HEK293 (cell line): ENCODE data around the gene ZSCAN32.

Source experiments
- CTCF ChIA-PET: fragments of 350-600 bp; formaldehyde crosslinking; extraction: SDS; loops from one replicate; lab custom pipeline; 2021; ENCODE audit warnings: antibody characterized with exemption; lab: Yijun Ruan, JAX
- POLR2A ChIA-PET: fragments of 300-600 bp; formaldehyde crosslinking; extraction: SDS; loops from one replicate; lab custom pipeline; 2020; ENCODE audit warnings: antibody characterized with exemption, inconsistent platforms; lab: Yijun Ruan, JAX
- H3K27ac ChIP-seq: fragments of 200-500 bp; sonication (Bioruptor generic); 2 replicates; pipeline ENCODE4 v1.5.1; 2014; ENCODE audit warnings: low read depth, low read length, control low read depth, inconsistent platforms; ENCODE audit errors: extremely low read depth
- H3K36me3 ChIP-seq, 2 experiments: fragments of 200-500 bp in 1 of 2; sonication (Bioruptor generic) in 1 of 2; 1 replicate in 1 of 2; 2 replicates in 1 of 2; pipeline ENCODE4 v1.5.1; 2014 to 2017; ENCODE audit warnings: inconsistent platforms in 2 of 2, low read length in 2 of 2; ENCODE audit not compliant: control insufficient read depth in 2 of 2, insufficient read depth in 1 of 2
- H3K4me1 ChIP-seq: fragments of 200-500 bp; sonication (Bioruptor generic); 2 replicates; pipeline ENCODE4 v1.5.1; 2014; ENCODE audit warnings: mild to moderate bottlenecking, low read length, inconsistent platforms; ENCODE audit not compliant: control insufficient read depth, insufficient read depth
- H3K4me3 ChIP-seq: 2 replicates; pipeline ENCODE4 v1.5.1; 2011; ENCODE audit warnings: low read depth, mild to moderate bottlenecking, control low read depth, low read length, moderate library complexity
- H3K9me3 ChIP-seq: fragments of 200-500 bp; sonication (Bioruptor generic); 2 replicates; pipeline ENCODE4 v1.5.1; 2014; ENCODE audit warnings: low read depth, low read length, inconsistent platforms; ENCODE audit not compliant: control insufficient read depth, insufficient read depth
- SETDB1 ChIP-seq: IDR thresholded peaks from one replicate; pipeline ENCODE4 v1.6.1; 2017; ENCODE audit warnings: mild to moderate bottlenecking, low read length, moderate library complexity, mixed read lengths; ENCODE audit not compliant: insufficient read length
- SP7 ChIP-seq: fragments of 450-650 bp; formaldehyde crosslinking; IDR thresholded peaks from 2 replicates; pipeline ENCODE4 v1.5.1; 2016; ENCODE audit warnings: missing biosample characterization, missing genetic modification characterization
- YY2 ChIP-seq: fragments of 450-650 bp; formaldehyde crosslinking; IDR thresholded peaks from 2 replicates; pipeline ENCODE4 v1.5.1; 2016; ENCODE audit warnings: missing biosample characterization, missing genetic modification characterization
- ZNF266 ChIP-seq: fragments of 450-650 bp; formaldehyde crosslinking; IDR thresholded peaks from 2 replicates; pipeline ENCODE4 v1.5.1; 2016; ENCODE audit warnings: missing biosample characterization, missing genetic modification characterization, low read depth
- ZNF324 ChIP-seq: fragments of 450-650 bp; formaldehyde crosslinking; IDR thresholded peaks from 2 replicates; pipeline ENCODE4 v1.5.1; 2016; ENCODE audit warnings: missing biosample characterization, missing genetic modification characterization
- ZNF350 ChIP-seq: fragments of 450-650 bp; formaldehyde crosslinking; IDR thresholded peaks from 2 replicates; pipeline ENCODE4 v1.5.0; 2017; ENCODE audit warnings: missing biosample characterization, mild to moderate bottlenecking, missing genetic modification characterization
- ZNF529 ChIP-seq: fragments of 450-650 bp; formaldehyde crosslinking; IDR thresholded peaks from 2 replicates; pipeline ENCODE4 v1.5.1; 2017; ENCODE audit warnings: missing genetic modification characterization, missing biosample characterization; ENCODE audit not compliant: insufficient replicate concordance
- ZNF670 ChIP-seq: fragments of 450-650 bp; formaldehyde crosslinking; IDR thresholded peaks from 2 replicates; pipeline ENCODE4 v1.5.1; 2016; ENCODE audit warnings: missing biosample characterization, missing genetic modification characterization, low read depth
- ZNF76 ChIP-seq: fragments of 450-650 bp; formaldehyde crosslinking; IDR thresholded peaks from 2 replicates; pipeline ENCODE4; 2016; ENCODE audit warnings: low read depth, missing biosample characterization, missing genetic modification characterization, borderline replicate concordance
- TF ChIP-seq, protein P1 (sequence below): fragments of 450-650 bp; formaldehyde crosslinking; IDR thresholded peaks from 2 replicates; pipeline ENCODE4 v1.5.1; 2016; ENCODE audit warnings: missing biosample characterization, missing genetic modification characterization, low read depth
- TF ChIP-seq, protein P2 (sequence below): fragments of 450-650 bp; formaldehyde crosslinking; IDR thresholded peaks from 2 replicates; pipeline ENCODE4 v1.5.1; 2016; ENCODE audit warnings: missing biosample characterization, missing genetic modification characterization, borderline replicate concordance
- TF ChIP-seq, protein P3 (sequence below): fragments of 450-650 bp; IDR thresholded peaks from 2 replicates; pipeline ENCODE4 v1.5.1; 2018; ENCODE audit warnings: missing biosample characterization, mild to moderate bottlenecking, missing genetic modification characterization
- TF ChIP-seq, protein P4 (sequence below): fragments of 450-650 bp; formaldehyde crosslinking; IDR thresholded peaks from 2 replicates; pipeline ENCODE4 v1.5.1; 2016; ENCODE audit warnings: missing biosample characterization, missing genetic modification characterization
- TF ChIP-seq, protein P5 (sequence below): fragments of 450-650 bp; formaldehyde crosslinking; conservative IDR thresholded peaks from 2 replicates; pipeline ENCODE4 v1.5.1; 2016; ENCODE audit warnings: low read depth, missing biosample characterization, missing genetic modification characterization

ZSCAN32 gene

DNA sequence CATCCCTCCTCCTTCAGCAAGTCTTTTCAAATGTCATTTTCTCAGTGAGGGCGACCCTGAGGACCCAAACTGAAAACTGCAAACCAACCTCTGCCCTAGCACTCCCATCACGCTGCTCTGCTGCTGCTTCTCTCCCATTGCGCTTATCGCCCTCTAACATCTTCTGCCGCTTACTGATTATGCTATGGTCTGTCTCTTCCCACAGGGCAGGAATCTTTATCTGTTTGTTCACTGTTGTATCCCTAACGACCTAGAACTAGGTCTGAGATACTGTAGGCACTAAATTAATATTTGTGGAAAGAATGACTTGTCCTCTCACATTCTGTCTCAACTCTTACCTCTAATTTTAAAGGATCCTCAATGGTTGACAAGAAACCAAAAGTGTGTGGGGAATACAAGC lies 12.5 kb downstream of the ZSCAN32 start:
- no peak overlapping the region for H3K4me3 ChIP-seq
- ChIA-PET CTCF (interaction anchor here (0.9 kb wide), 1 partner anchor 122 kb away, joined by 4 read pairs; no protein-coding TSS in a partner anchor), POLR2A (interaction anchor here (1.1 kb wide), 1 partner anchor 8 kb away, joined by 3 read pairs; no protein-coding TSS in a partner anchor)
- H3K27ac ChIP-seq: no peak overlapping the region
- no peaks in the 10 kb centered on the region for H3K4me1 ChIP-seq
- H3K36me3 ChIP-seq: peaks cover 7 to 72% of the 10 kb centered on the region in 2 experiments; a peak in 2 of 3 replicates
- H3K9me3 ChIP-seq: no peaks in the 10 kb centered on the region
- TF ChIP-seq, protein P1, sequence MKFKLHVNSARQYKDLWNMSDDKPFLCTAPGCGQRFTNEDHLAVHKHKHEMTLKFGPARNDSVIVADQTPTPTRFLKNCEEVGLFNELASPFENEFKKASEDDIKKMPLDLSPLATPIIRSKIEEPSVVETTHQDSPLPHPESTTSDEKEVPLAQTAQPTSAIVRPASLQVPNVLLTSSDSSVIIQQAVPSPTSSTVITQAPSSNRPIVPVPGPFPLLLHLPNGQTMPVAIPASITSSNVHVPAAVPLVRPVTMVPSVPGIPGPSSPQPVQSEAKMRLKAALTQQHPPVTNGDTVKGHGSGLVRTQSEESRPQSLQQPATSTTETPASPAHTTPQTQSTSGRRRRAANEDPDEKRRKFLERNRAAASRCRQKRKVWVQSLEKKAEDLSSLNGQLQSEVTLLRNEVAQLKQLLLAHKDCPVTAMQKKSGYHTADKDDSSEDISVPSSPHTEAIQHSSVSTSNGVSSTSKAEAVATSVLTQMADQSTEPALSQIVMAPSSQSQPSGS (tag by site-specific recombination): no peak
- TF ChIP-seq YY2 (tag by site-specific recombination) (no peak), ZNF76 (tag by site-specific recombination) (no peak)

DNA sequence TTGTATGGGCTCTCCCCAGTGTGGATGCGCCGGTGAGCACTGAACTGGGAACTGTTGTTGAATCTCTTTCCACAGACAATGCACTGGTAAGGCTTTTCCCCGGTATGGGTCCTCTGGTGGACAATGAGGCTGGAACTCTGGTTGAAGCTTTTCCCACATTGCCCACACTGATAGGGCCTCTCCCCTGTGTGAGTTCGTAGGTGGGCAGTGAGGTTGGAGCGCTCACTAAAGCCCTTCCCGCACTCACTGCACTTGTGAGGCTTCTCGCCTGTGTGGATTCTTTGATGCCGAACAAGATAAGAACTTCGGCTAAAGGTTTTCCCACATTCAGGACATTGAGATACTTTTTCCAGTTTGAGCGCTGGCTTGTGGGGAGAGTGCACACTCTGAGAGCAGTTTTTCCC lies 17.8 kb downstream of the ZSCAN32 start:
- H3K9me3 ChIP-seq: no peaks in the 10 kb centered on the region
- POLR2A ChIA-PET: no interaction called here
- no peak overlapping the region for H3K27ac ChIP-seq
- H3K36me3 ChIP-seq: peaks cover 0 to 53% of the 10 kb centered on the region in 2 experiments; a peak in 1 of 3 replicates
- no peak overlapping the region for H3K4me3 ChIP-seq
- no peaks in the 10 kb centered on the region for H3K4me1 ChIP-seq
- CTCF ChIA-PET: no interaction called here
- no peak for TF ChIP-seq ZNF266 (tag by site-specific recombination)
- TF ChIP-seq ZNF670 (tag by site-specific recombination): no peak
- TF ChIP-seq, protein P2, sequence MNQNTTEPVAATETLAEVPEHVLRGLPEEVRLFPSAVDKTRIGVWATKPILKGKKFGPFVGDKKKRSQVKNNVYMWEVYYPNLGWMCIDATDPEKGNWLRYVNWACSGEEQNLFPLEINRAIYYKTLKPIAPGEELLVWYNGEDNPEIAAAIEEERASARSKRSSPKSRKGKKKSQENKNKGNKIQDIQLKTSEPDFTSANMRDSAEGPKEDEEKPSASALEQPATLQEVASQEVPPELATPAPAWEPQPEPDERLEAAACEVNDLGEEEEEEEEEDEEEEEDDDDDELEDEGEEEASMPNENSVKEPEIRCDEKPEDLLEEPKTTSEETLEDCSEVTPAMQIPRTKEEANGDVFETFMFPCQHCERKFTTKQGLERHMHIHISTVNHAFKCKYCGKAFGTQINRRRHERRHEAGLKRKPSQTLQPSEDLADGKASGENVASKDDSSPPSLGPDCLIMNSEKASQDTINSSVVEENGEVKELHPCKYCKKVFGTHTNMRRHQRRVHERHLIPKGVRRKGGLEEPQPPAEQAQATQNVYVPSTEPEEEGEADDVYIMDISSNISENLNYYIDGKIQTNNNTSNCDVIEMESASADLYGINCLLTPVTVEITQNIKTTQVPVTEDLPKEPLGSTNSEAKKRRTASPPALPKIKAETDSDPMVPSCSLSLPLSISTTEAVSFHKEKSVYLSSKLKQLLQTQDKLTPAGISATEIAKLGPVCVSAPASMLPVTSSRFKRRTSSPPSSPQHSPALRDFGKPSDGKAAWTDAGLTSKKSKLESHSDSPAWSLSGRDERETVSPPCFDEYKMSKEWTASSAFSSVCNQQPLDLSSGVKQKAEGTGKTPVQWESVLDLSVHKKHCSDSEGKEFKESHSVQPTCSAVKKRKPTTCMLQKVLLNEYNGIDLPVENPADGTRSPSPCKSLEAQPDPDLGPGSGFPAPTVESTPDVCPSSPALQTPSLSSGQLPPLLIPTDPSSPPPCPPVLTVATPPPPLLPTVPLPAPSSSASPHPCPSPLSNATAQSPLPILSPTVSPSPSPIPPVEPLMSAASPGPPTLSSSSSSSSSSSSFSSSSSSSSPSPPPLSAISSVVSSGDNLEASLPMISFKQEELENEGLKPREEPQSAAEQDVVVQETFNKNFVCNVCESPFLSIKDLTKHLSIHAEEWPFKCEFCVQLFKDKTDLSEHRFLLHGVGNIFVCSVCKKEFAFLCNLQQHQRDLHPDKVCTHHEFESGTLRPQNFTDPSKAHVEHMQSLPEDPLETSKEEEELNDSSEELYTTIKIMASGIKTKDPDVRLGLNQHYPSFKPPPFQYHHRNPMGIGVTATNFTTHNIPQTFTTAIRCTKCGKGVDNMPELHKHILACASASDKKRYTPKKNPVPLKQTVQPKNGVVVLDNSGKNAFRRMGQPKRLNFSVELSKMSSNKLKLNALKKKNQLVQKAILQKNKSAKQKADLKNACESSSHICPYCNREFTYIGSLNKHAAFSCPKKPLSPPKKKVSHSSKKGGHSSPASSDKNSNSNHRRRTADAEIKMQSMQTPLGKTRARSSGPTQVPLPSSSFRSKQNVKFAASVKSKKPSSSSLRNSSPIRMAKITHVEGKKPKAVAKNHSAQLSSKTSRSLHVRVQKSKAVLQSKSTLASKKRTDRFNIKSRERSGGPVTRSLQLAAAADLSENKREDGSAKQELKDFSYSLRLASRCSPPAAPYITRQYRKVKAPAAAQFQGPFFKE (tag by site-specific recombination): no peak
- TF ChIP-seq, protein P3, sequence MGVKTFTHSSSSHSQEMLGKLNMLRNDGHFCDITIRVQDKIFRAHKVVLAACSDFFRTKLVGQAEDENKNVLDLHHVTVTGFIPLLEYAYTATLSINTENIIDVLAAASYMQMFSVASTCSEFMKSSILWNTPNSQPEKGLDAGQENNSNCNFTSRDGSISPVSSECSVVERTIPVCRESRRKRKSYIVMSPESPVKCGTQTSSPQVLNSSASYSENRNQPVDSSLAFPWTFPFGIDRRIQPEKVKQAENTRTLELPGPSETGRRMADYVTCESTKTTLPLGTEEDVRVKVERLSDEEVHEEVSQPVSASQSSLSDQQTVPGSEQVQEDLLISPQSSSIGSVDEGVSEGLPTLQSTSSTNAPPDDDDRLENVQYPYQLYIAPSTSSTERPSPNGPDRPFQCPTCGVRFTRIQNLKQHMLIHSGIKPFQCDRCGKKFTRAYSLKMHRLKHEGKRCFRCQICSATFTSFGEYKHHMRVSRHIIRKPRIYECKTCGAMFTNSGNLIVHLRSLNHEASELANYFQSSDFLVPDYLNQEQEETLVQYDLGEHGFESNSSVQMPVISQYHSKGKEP (tag by site-specific recombination): no peak
- TF ChIP-seq SETDB1: peak; percentile 100
- TF ChIP-seq ZNF350 (tag by site-specific recombination): peak; percentile 34; the same call in 1 of the 2 replicates
- 0 out of 2 replicates have a peak, but pooled peaks have one; percentile 32 for TF ChIP-seq SP7 (tag by site-specific recombination)
- TF ChIP-seq, protein P4, sequence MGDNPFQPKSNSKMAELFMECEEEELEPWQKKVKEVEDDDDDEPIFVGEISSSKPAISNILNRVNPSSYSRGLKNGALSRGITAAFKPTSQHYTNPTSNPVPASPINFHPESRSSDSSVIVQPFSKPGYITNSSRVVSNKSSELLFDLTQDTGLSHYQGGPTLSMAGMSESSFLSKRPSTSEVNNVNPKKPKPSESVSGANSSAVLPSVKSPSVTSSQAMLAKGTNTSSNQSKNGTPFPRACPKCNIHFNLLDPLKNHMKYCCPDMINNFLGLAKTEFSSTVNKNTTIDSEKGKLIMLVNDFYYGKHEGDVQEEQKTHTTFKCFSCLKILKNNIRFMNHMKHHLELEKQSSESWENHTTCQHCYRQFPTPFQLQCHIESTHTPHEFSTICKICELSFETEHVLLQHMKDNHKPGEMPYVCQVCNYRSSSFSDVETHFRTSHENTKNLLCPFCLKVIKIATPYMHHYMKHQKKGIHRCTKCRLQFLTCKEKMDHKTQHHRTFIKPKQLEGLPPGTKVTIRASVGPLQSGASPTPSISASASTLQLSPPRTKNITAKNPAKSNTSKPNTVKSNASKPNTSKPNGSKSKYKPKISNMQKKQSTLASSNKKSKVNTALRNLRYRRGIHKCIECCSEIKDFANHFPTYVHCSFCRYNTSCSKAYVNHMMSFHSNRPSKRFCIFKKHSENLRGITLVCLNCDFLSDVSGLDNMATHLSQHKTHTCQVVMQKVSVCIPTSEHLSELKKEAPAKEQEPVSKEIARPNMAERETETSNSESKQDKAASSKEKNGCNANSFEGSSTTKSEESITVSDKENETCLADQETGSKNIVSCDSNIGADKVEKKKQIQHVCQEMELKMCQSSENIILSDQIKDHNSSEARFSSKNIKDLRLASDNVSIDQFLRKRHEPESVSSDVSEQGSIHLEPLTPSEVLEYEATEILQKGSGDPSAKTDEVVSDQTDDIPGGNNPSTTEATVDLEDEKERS: 0 out of 2 replicates have a peak, but pooled peaks have one; percentile 45
- TF ChIP-seq ZNF529 (tag by site-specific recombination): peak; percentile 5
- TF ChIP-seq, protein P5, sequence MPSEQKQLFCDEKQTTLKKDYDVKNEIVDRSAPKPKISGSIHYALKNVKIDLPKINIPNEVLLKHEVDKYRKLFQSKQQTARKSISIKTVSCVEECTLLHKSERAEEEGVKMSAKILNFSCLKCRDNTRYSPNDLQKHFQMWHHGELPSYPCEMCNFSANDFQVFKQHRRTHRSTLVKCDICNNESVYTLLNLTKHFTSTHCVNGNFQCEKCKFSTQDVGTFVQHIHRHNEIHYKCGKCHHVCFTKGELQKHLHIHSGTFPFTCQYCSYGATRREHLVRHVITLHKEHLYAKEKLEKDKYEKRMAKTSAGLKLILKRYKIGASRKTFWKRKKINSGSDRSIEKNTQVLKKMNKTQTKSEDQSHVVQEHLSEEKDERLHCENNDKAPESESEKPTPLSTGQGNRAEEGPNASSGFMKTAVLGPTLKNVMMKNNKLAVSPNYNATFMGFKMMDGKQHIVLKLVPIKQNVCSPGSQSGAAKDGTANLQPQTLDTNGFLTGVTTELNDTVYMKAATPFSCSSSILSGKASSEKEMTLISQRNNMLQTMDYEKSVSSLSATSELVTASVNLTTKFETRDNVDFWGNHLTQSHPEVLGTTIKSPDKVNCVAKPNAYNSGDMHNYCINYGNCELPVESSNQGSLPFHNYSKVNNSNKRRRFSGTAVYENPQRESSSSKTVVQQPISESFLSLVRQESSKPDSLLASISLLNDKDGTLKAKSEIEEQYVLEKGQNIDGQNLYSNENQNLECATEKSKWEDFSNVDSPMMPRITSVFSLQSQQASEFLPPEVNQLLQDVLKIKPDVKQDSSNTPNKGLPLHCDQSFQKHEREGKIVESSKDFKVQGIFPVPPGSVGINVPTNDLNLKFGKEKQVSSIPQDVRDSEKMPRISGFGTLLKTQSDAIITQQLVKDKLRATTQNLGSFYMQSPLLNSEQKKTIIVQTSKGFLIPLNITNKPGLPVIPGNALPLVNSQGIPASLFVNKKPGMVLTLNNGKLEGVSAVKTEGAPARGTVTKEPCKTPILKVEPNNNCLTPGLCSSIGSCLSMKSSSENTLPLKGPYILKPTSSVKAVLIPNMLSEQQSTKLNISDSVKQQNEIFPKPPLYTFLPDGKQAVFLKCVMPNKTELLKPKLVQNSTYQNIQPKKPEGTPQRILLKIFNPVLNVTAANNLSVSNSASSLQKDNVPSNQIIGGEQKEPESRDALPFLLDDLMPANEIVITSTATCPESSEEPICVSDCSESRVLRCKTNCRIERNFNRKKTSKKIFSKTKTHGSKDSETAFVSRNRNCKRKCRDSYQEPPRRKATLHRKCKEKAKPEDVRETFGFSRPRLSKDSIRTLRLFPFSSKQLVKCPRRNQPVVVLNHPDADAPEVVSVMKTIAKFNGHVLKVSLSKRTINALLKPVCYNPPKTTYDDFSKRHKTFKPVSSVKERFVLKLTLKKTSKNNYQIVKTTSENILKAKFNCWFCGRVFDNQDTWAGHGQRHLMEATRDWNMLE (tag by site-specific recombination): 0 out of 2 replicates have a peak, but pooled peaks have one; percentile 38
- TF ChIP-seq ZNF324 (tag by site-specific recombination): 0 out of 2 replicates have a peak, but pooled peaks have one; percentile 28
